HepG2 (cell line): Measurements from ENCODE around the gene MED1. TPM values are rescaled to one million over a fixed set of nuclear protein-coding genes. Genes with fewer than 3 reads are reported as not detected.
A peak's percentile ranks its signal among the peaks of the same experiment; 100 is the strongest.

ENCODE experiments used
- DDIT3 ChIP-seq: sonication (generic); formaldehyde crosslinking; IDR thresholded peaks from 2 replicates; pipeline ENCODE4 v1.4.0; 2020; ENCODE audit warnings: mild to moderate bottlenecking, missing genetic modification reagents
- FOXK1 ChIP-seq: sonication (generic); formaldehyde crosslinking; IDR thresholded peaks from 2 replicates; pipeline ENCODE4 v1.4.0; 2020; ENCODE audit warnings: low read depth, missing genetic modification reagents, borderline replicate concordance
- GABPA ChIP-seq, 2 experiments: IDR thresholded peaks; 2 replicates each; pipeline ENCODE4 v1.6.1; 2011 to 2016; ENCODE audit warnings: low read depth in 2 of 2, low read length in 1 of 2, missing biosample characterization in 1 of 2, missing genetic modification characterization in 1 of 2
- NRL ChIP-seq: sonication (generic); formaldehyde crosslinking; IDR thresholded peaks from 2 replicates; pipeline ENCODE4 v1.5.0; 2020; ENCODE audit warnings: missing genetic modification reagents, mild to moderate bottlenecking, moderate library complexity, borderline replicate concordance
- PAXIP1 ChIP-seq: sonication (generic); formaldehyde crosslinking; conservative IDR thresholded peaks from 2 replicates; pipeline ENCODE4 v1.4.0; 2020; ENCODE audit warnings: mild to moderate bottlenecking, missing genetic modification reagents, moderate library complexity
- RXRB ChIP-seq: IDR thresholded peaks from 2 replicates; pipeline ENCODE4 v1.6.1; 2016; ENCODE audit warnings: borderline replicate concordance, missing genetic modification reagents, missing compliant biosample characterization
- TBL1XR1 ChIP-seq: fragments of 150-350 bp; IDR thresholded peaks from 2 replicates; pipeline ENCODE4 v1.6.1; 2014; ENCODE audit warnings: borderline replicate concordance, low read length; ENCODE audit not compliant: partially characterized antibody
- TGIF2 ChIP-seq: IDR thresholded peaks from 2 replicates; pipeline ENCODE4 v1.6.1; 2016; ENCODE audit warnings: control low read depth, missing compliant biosample characterization
- WIZ ChIP-seq: sonication (generic); formaldehyde crosslinking; IDR thresholded peaks from 2 replicates; pipeline ENCODE4 v1.5.1; 2020; ENCODE audit warnings: mild to moderate bottlenecking, missing genetic modification reagents
- YY1 ChIP-seq: IDR thresholded peaks from 2 replicates; pipeline ENCODE4 v1.6.1; 2011; ENCODE audit warnings: low read length, low read depth, moderate library complexity, mild to moderate bottlenecking; ENCODE audit not compliant: insufficient read depth, insufficient replicate concordance
- ZBED4 ChIP-seq: sonication (generic); formaldehyde crosslinking; IDR thresholded peaks from 2 replicates; pipeline ENCODE4 v1.4.0; 2020; ENCODE audit warnings: missing genetic modification reagents, borderline replicate concordance
- ZBTB8A ChIP-seq: sonication (generic); formaldehyde crosslinking; IDR thresholded peaks from 2 replicates; pipeline ENCODE4 v1.4.0; 2020; ENCODE audit warnings: mild to moderate bottlenecking, low read depth, missing genetic modification reagents, borderline replicate concordance
- ZFP36L1 ChIP-seq: sonication (generic); formaldehyde crosslinking; IDR thresholded peaks from 2 replicates; pipeline ENCODE4 v1.8.0; 2022; ENCODE audit warnings: mild to moderate bottlenecking, missing genetic modification reagents, moderate library complexity
- ZNF34 ChIP-seq: sonication (generic); formaldehyde crosslinking; IDR thresholded peaks from 2 replicates; pipeline ENCODE4 v1.4.0; 2020; ENCODE audit warnings: mild to moderate bottlenecking, missing genetic modification reagents, borderline replicate concordance
- ZNF468 ChIP-seq: sonication (generic); formaldehyde crosslinking; IDR thresholded peaks from 2 replicates; pipeline ENCODE4 v1.8.0; 2022; ENCODE audit warnings: mild to moderate bottlenecking, moderate library complexity, missing genetic modification reagents
- ZNF543 ChIP-seq: sonication (generic); formaldehyde crosslinking; IDR thresholded peaks from 2 replicates; pipeline ENCODE4 v1.4.0; 2020; ENCODE audit warnings: mild to moderate bottlenecking, missing genetic modification reagents
- ZNF549 ChIP-seq: sonication (generic); formaldehyde crosslinking; IDR thresholded peaks from 2 replicates; pipeline ENCODE4 v1.5.0; 2020; ENCODE audit warnings: missing genetic modification reagents
- ZNF766 ChIP-seq: sonication (generic); formaldehyde crosslinking; IDR thresholded peaks from 2 replicates; pipeline ENCODE4 v1.5.0; 2020; ENCODE audit warnings: missing genetic modification reagents, borderline replicate concordance
- ZNF816 ChIP-seq: sonication (generic); formaldehyde crosslinking; IDR thresholded peaks from 2 replicates; pipeline ENCODE4 v1.8.0; 2022; ENCODE audit warnings: missing genetic modification reagents, mild to moderate bottlenecking, borderline replicate concordance
- ZSCAN29 ChIP-seq: sonication (generic); formaldehyde crosslinking; conservative IDR thresholded peaks from 2 replicates; pipeline ENCODE4 v1.4.0; 2020; ENCODE audit warnings: mild to moderate bottlenecking, missing genetic modification reagents
- polyA plus RNA-seq, 8 experiments: library from polyadenylated mRNA; depleted of rRNA in 3 of 8; stranded (reverse) in 7 of 8; unstranded in 1 of 8; fragments of >200 nt; fragmentation: Illumina TruSeq in 4 of 8; extraction: Trizol in 4 of 8; gene quantifications; 2 replicates each; pipeline versions ENCODE4 v1.2.1 to v1.2.3, GENCODE V29; 2011 to 2016; ENCODE audit warnings: low read depth in 4 of 8, missing spikeins in 1 of 8, mixed read lengths in 1 of 8; ENCODE audit not compliant: insufficient read depth in 1 of 8
- total RNA-seq, 5 experiments: library from RNA; depleted of rRNA; stranded (reverse); fragments of >200 nt; fragmentation: Illumina TruSeq; extraction: Trizol; gene quantifications; 2 replicates each; pipeline ENCODE4 v1.2.3, GENCODE V29; 2016; ENCODE audit warnings: low read depth in 1 of 5

Gene MED1
- total and polyA plus RNA-seq, 2 of the 13 experiments (the other 11 are each of a cell fraction or from before 2014, with no cell fraction given) = 37.5 to 40.1 TPM

GRCh38 chr17:39401412-39402243 lies 49.4 kb downstream of the MED1 start, which contains the start of gene FBXL20 (continued):
- no peak; the same call in none of the 2 replicates for TF ChIP-seq ZNF34 (CRISPR knock-in tag)
- 0 out of 2 replicates have a peak, but pooled peaks have one; percentile 47 for TF ChIP-seq NRL (CRISPR knock-in tag)
- peak; percentile 99 for TF ChIP-seq FOXK1
- no peak for TF ChIP-seq GABPA (IDR thresholded peaks at IDR 0.05; ENCODE audit: low read depth, low read length)
- TF ChIP-seq GABPA (CRISPR knock-in tag; IDR thresholded peaks at IDR 0.05; ENCODE audit: low read depth) = no peak
- peak; percentile 36; the same call in 1 of the 2 replicates for TF ChIP-seq PAXIP1 (CRISPR knock-in tag)
- TF ChIP-seq ZNF468 = peak; percentile 82; the same call in 1 of the 2 replicates
- TF ChIP-seq WIZ = no peak
- no peak for TF ChIP-seq ZSCAN29 (CRISPR knock-in tag)
- 0 out of 2 replicates have a peak, but pooled peaks have one; percentile 11 for TF ChIP-seq TGIF2 (CRISPR knock-in tag)
- 0 out of 2 replicates have a peak, but pooled peaks have one; percentile 50 for TF ChIP-seq ZNF549 (CRISPR knock-in tag)
- TF ChIP-seq DDIT3 (CRISPR knock-in tag) = no peak
- peak; percentile 47; the same call in 1 of the 2 replicates for TF ChIP-seq ZBTB8A
- TF ChIP-seq YY1 = peak; percentile 35
- TF ChIP-seq ZBED4 (CRISPR knock-in tag) = no peak; the same call in 1 of the 2 replicates
- TF ChIP-seq ZNF816 (CRISPR knock-in tag) = no peak; the same call in 1 of the 2 replicates
- no peak for TF ChIP-seq ZNF766 (CRISPR knock-in tag)
- no peak; the same call in 1 of the 2 replicates for TF ChIP-seq ZNF543 (CRISPR knock-in tag)
- peak; percentile 51; the same call in 1 of the 2 replicates for TF ChIP-seq RXRB
- peak; percentile 61 for TF ChIP-seq TBL1XR1
- TF ChIP-seq ZFP36L1 = no peak
